HUES64 (cell line): ENCODE measurements around the gene MEIS1.

Source experiments
- H3K27ac ChIP-seq: 2 replicates; pipeline ENCODE4 v1.7.0; 2013; ENCODE audit warnings: low read depth, low read length, inconsistent platforms
- H3K27me3 ChIP-seq: 2 replicates; pipeline ENCODE4 v1.6.1; 2013; ENCODE audit warnings: mild to moderate bottlenecking, low read length; ENCODE audit not compliant: insufficient read depth
- H3K36me3 ChIP-seq: 2 replicates; pipeline ENCODE4 v1.6.1; 2013; ENCODE audit warnings: mild to moderate bottlenecking, low read length; ENCODE audit not compliant: insufficient read depth
- H3K4me1 ChIP-seq: 2 replicates; pipeline ENCODE4 v1.6.1; 2013; ENCODE audit warnings: mild to moderate bottlenecking, low read length, moderate library complexity; ENCODE audit not compliant: insufficient read depth
- H3K4me3 ChIP-seq: 2 replicates; pipeline ENCODE4 v1.5.1; 2013; ENCODE audit warnings: mild to moderate bottlenecking, low read length, moderate library complexity
- H3K9ac ChIP-seq: 2 replicates; pipeline ENCODE4 v1.6.1; 2013; ENCODE audit warnings: mild to moderate bottlenecking, low read depth, low read length
- H3K9me3 ChIP-seq: 2 replicates; pipeline ENCODE4 v1.6.1; 2013; ENCODE audit warnings: low read depth, low read length; ENCODE audit not compliant: insufficient read depth
- WGBS: fragments of 150-250, 120-280 bp; methylation state at CpG from one replicate; pipeline ENCODE4 v1.1.7; 2013; ENCODE audit warnings: missing lambda C conversion rate; 5-methylcytosine and 5-hydroxymethylcytosine counted together

Gene MEIS1

DNA sequence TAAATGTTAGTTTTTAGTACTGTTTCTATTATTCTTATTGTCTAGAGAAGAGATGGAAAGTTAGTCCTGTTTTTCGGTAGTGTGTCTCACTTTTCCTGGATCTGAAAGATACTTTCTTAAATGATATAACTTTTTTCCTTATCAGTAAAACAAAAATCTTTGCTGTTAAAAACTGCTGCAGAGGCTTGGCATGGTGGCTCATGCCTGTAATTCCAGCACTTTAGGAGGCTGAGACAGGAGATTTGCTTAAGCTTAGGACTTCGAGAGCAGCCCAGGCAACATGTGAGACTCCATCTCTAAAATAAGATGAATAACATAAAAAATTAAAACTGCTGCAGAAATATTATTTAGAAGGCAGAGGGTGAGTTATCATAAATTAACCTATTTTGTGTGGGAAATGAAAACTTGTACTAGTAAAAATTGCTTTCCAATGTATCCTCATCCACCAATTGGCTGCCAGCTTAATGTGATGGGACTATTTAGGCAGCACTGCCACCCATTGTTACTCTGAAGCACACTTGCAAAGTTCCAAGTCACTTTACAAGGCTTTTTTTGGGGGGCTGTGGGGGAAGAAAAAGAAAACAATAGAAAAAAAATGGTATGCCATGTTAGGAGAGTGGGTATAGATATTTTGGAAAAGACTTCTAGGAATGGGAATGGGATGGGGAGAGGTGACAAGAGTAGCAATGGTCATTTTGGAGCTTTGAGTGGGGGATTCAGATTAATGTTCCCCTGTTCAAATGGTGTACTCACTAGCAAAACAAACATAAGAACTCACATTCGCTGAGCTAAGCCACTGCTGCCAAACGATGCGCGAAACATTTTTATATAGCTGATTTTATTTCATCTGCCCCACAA, 62.7 kb downstream of the MEIS1 start:
- Histone ChIP-seq H3K36me3 (no peaks in the 10 kb centered on the region), H3K9me3 (no peaks in the 10 kb centered on the region), H3K9ac (no peak overlapping the region), H3K27me3 (no peaks in the 10 kb centered on the region), H3K27ac (no peak overlapping the region), H3K4me3 (no peak overlapping the region), H3K4me1 (peaks cover 34% of the 10 kb centered on the region)
- 94% methylated on average over 5 of the region's 6 CpGs for WGBS

DNA sequence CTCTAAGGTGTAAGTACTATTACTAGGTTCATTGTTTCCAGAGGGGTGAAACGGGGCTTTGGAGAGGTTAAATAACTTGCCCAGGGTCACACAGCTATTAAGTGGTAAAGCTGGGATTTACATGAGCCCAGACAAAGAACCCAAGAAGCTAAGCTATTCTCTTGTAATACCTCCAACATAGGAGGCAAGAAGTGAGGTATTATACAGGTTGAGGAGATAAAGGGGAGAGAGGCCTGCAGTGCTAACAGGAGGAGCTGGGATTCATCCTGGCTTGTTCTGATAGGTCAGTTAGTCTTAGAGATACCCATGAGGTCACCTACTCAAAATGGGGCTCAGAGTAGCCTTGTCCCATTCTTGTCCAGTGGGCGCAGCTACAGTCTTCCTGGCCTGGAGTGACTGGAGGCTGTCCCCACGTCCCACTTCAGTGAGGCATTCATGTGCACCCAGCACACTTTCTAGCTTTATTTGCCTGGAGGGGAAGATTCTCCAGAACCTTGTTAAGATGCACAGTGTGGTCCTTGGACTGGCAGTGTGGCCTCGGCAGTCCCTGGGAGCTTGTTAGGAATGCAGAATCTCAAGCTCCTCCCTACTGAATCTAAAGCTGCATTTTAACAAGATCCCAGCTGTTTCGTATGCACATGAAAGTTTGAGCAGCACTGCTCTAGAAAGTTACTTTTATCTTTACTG, 63.5 kb downstream of the MEIS1 start:
- Histone ChIP-seq H3K27ac (no peak overlapping the region), H3K9ac (no peak overlapping the region), H3K4me3 (no peak overlapping the region), H3K9me3 (no peaks in the 10 kb centered on the region), H3K4me1 (peaks cover 34% of the 10 kb centered on the region), H3K36me3 (no peaks in the 10 kb centered on the region), H3K27me3 (no peaks in the 10 kb centered on the region)
- 63% methylated on average over 5 of the region's 5 CpGs for WGBS

DNA sequence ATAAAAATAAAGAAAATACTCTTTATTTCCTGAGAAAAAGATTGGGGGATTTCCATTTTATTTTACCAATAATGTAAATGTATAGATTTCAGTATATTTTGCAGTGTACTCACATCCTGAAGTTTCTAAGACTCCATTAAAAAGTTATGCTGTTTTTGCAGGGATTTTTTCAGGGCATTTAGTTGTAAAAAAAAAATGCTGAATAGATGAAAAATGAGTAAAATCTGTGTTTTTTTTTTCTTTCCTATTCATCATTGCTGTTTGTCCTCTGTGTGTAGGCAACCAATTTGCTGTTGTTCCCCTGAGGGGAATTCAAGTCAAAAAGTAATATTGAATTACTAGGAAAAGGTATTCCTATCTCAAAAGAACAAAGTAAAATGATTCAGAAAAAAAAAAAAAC, 66.3 kb downstream of the MEIS1 start:
- Histone ChIP-seq H3K27me3 (no peaks in the 10 kb centered on the region), H3K9ac (no peak overlapping the region), H3K27ac (no peak overlapping the region), H3K9me3 (no peaks in the 10 kb centered on the region), H3K4me1 (peaks cover 31% of the 10 kb centered on the region), H3K4me3 (no peak overlapping the region), H3K36me3 (no peaks in the 10 kb centered on the region)

DNA sequence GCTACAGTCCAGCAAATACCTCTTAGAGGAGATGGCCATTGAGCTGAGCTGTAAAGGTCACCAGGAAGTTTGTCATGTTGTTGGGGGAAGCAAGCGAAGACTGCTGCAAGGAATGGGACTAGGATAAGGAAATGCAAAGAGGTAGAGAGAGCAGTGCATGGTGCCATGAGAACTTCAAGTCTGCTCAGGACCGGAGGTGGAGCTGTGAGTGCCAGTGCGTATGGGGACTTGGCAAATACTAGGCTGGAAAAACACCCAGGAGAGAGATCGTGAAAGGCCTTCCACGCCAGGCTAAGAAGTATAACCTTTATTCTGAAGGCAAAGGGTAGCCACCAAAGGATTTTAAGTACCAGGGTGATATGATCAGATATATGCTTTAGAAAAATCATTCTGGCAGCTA, 71.3 kb downstream of the MEIS1 start:
- WGBS, result 92% methylated on average over 5 of the region's 5 CpGs
- Histone ChIP-seq H3K27me3 (no peaks in the 10 kb centered on the region; the same call in 1 of the 2 replicates), H3K36me3 (no peaks in the 10 kb centered on the region), H3K9ac (no peak overlapping the region), H3K9me3 (no peaks in the 10 kb centered on the region), H3K4me1 (peaks cover 53% of the 10 kb centered on the region), H3K27ac (no peak overlapping the region), H3K4me3 (no peak overlapping the region)

DNA sequence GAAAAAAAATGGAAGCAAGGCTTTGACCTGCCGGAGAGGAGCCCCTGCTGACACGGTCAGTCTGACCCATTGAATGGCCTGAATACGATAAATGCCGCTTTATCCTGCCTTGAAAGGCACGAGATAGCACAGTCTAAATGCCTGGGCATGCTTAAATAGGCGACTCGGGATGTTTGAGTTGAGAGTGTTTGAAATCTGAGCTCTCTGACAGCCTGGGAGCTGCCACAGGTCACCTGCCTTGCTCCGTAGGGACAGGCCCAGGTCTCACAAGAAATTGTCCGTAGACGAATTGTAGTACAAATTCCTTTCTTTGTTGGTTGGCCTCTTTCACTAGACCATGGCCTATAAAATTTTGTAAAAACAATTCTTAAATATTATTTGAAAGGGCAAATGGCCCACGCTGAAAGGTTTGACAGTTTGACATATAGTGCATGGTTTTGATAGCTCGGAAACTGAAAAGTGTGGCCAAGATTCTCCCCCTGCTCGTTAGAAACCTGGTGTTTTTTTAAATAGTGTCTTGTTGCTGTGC, 72.8 kb downstream of the MEIS1 start:
- Histone ChIP-seq H3K27ac (peak overlapping the region; percentile 63; the same call in 1 of the 2 replicates), H3K9ac (no peak overlapping the region), H3K4me3 (peak overlapping the region; percentile 28), H3K27me3 (no peaks in the 10 kb centered on the region; the same call in 1 of the 2 replicates), H3K4me1 (peaks cover 56% of the 10 kb centered on the region), H3K9me3 (no peaks in the 10 kb centered on the region), H3K36me3 (no peaks in the 10 kb centered on the region)
- WGBS, result 8% methylated on average over 13 of the region's 13 CpGs

DNA sequence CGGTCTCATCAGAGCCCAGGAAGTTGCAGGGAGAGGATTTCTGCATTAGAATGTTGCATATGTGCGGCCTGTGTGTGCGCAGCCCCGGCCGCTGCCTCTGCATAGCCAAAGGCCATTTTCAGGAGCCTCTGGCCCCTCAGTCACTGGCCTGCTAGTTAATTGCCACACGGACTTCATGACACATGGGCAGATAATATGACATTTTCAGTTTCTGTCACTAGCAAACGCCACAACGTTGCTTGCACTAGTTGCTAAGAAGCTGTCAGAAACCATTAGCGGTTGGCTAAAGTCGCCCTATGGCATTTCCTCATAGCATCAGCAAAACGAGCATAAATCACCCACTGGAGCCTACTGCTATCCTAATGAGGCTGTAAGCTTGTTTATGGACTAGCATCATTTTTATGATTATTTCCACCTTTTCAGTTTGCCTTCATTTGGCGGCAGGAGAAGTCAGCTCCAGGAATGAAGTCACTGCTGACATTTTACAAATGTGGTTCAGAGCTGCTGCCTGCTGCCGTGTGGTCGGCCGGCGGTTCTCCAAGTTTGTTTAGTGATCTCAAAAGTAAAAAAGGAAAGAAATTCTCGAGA, 73.7 kb downstream of the MEIS1 start:
- 29% methylated on average over 17 of the region's 17 CpGs for WGBS
- H3K27ac ChIP-seq, result no peak overlapping the region; the same call in 1 of the 2 replicates
- H3K9ac ChIP-seq, result no peak overlapping the region
- H3K9me3 ChIP-seq, result no peaks in the 10 kb centered on the region
- H3K4me1 ChIP-seq, result peaks cover 60% of the 10 kb centered on the region
- no peaks in the 10 kb centered on the region for H3K36me3 ChIP-seq
- H3K4me3 ChIP-seq, result peak overlapping the region; percentile 28; the same call in 1 of the 2 replicates
- H3K27me3 ChIP-seq, result no peaks in the 10 kb centered on the region; the same call in 1 of the 2 replicates

DNA sequence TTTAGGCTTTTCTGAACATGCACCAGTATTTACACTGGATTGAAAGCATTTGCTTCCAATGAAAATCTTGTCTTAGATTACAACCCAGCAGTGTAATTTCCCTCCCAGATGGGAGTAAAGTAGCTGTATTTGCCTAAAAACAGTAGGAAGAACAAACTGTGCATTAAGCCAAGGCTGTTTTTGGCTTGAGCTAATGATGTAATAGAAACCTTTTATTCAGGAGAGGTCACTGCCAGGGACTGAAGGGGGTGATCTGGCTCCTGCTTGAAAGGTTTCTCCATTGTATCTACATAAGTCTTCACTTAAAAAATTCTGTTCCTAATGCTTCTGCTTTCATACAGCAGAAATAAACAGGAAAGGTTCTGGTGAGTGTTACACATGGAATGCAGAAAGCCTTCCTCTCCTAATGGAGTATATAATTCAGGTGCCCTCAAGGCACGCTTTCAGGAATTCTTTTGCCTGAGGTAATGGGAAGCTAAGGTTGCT, 74.4 kb downstream of the MEIS1 start:
- Histone ChIP-seq H3K4me3 (no peak overlapping the region), H3K27ac (peak overlapping the region; percentile 25; the same call in 1 of the 2 replicates), H3K9me3 (no peaks in the 10 kb centered on the region), H3K36me3 (no peaks in the 10 kb centered on the region), H3K27me3 (no peaks in the 10 kb centered on the region; the same call in 1 of the 2 replicates), H3K4me1 (peaks cover 65% of the 10 kb centered on the region), H3K9ac (no peak overlapping the region)
- whole genome bisulfite sequencing, result 71% methylated on average over 1 of the region's 1 CpG

DNA sequence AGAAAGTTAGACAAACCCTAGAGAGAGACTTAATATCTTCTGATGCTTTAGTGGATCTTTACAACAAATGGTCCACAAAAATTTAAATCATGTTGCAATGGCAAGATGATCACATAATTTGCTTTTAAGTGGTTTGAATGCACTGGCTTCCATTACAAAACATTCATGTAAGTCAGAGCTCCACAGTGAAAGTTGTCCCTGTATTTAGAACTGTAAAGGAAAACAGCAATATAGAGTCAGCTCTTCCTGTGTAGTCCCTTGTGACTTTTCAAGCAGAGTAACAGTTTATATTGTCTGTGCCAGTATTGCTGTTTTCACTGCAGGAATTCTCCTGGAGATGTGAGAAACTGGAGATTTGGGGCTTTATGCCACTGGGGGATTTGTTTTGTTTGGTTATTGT, 77.7 kb downstream of the MEIS1 start:
- Histone ChIP-seq H3K27ac (no peak overlapping the region), H3K36me3 (no peaks in the 10 kb centered on the region), H3K4me1 (peaks cover 73% of the 10 kb centered on the region), H3K27me3 (no peaks in the 10 kb centered on the region; the same call in 1 of the 2 replicates), H3K4me3 (no peak overlapping the region), H3K9me3 (no peaks in the 10 kb centered on the region), H3K9ac (no peak overlapping the region)

DNA sequence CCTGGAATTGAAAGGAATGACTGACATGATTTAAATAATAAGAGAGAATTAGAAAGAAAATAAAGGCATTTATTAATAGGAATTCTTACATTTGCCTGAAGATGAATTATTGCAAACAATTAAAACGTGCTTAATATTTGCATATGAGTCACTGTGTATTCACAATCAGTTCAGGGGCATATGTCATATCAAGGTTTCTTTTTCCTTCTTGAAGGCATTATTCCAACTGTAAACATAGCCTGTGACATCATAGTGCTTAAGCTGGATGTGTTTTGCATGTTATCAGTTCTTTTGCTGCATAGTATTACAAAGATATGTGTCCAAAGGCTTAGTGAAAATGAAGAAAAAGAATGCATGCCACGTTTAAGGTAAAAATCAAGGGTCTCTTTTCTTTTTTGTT, 80.8 kb downstream of the MEIS1 start:
- peaks cover 43% of the 10 kb centered on the region for H3K4me1 ChIP-seq

DNA sequence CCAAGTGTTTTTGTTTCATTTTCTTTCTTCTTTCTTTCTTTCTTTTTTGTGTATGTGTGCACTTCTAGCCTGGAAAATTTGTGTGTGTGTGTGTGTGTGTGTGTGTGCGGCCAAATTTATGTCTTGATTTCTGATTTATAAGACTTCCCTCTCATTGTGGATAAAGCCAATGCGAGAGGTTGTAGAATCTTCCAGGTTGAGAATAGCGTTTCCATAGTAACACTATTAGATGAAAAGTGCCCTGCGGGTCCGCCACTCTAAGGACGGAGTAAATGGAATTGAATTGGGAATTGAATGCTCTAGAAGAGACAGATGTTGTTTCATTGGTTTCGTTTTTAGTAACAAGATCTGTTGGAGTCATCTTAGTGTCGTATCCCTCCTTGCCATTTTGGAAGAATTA, 81.6 kb downstream of the MEIS1 start:
- 95% methylated on average over 7 of the region's 8 CpGs for WGBS
- H3K27ac ChIP-seq, result no peak overlapping the region

More for the DNA sequence above, 80.8 kb downstream of the MEIS1 start:
- Histone ChIP-seq H3K27me3 (no peaks in the 10 kb centered on the region), H3K36me3 (no peaks in the 10 kb centered on the region), H3K4me3 (no peak overlapping the region), H3K9ac (no peak overlapping the region), H3K27ac (no peak overlapping the region), H3K9me3 (no peaks in the 10 kb centered on the region)
- 64% methylated on average over 1 of the region's 2 CpGs for WGBS

DNA sequence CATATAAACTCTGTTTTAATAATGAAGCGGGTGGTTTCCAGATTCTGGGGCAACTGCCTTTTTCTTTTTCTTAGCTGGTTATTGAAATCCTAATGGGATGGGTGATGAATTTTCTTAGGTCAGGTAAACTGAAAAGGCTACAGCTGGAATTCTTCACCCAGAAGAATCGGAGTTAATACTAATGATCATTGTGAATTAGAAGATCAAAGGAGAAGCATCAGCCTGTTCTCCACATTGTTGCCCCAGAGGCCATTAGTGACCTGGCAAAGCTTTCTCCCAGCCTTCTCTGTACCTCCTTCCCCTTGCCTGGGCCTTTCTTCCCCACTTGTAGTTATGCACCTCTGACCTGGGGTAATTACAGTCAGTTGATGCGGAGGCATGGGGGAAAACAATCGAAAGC, 82.8 kb downstream of the MEIS1 start:
- WGBS, result 83% methylated on average over 4 of the region's 4 CpGs
- Histone ChIP-seq H3K9ac (no peak overlapping the region), H3K4me1 (peaks cover 47% of the 10 kb centered on the region), H3K36me3 (no peaks in the 10 kb centered on the region), H3K27me3 (no peaks in the 10 kb centered on the region), H3K27ac (no peak overlapping the region), H3K9me3 (no peaks in the 10 kb centered on the region), H3K4me3 (no peak overlapping the region)

More for the DNA sequence above, 81.6 kb downstream of the MEIS1 start:
- Histone ChIP-seq H3K36me3 (no peaks in the 10 kb centered on the region), H3K9me3 (no peaks in the 10 kb centered on the region), H3K4me1 (peaks cover 42% of the 10 kb centered on the region), H3K27me3 (no peaks in the 10 kb centered on the region), H3K4me3 (no peak overlapping the region), H3K9ac (no peak overlapping the region)
